DMS79 (cell line): Measurements from ENCODE around the gene ARRB1.
"Not testable (repeated sequence)": the region's sequence is repeated elsewhere in the genome, so short reads cannot be mapped to it uniquely, and the experiment has no call there.

ENCODE experiments used
- DNase-seq: peaks from one replicate; lab custom pipeline; 2025; lab: John Stamatoyannopoulos, UW

Gene ARRB1

DNA sequence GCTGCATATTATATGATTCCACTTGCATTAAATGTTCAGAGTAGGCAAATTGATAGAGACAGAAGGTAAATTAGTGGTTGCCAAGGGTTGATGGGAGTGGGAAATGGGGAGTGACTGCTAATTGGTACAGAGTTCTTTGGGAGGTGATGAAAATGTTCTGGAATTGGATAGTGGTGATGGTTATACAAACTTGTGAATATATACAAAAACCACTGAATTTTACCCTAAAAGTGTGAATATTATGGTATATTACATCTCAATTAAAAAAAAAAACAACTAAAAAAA, 52.5 kb downstream of the ARRB1 start:
- no peak for DNase-seq

GRCh38 chr11:75298191-75298975, 53.1 kb downstream of the ARRB1 start:
- DNase-seq, result peak; percentile 46

GRCh38 chr11:75293903-75294302, 57.6 kb downstream of the ARRB1 start:
- no peak for DNase-seq

GRCh38 chr11:75292943-75293342, 58.5 kb downstream of the ARRB1 start:
- DNase-seq, result no peak

GRCh38 chr11:75291741-75292140, 59.7 kb downstream of the ARRB1 start:
- DNase-seq, result no peak

DNA sequence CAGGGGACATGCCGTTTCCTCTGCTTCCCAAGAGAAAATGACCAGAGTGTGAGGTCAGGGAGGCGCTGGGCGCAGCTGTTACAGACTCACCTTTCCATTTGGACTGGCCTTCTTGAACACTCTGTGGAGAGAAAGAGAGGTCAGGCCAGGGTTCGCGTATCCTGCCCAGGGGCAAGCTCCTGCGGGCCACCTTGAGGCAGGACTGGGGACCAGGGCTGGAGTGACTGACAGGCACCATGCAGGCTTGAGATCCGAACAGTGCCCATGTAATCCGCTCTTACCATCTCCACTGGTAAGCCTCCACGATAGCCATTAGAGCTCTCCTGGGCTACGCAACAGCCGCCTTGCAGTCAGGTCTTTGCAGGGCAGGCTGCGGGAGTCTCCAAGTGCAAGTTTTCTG, 61.5 kb downstream of the ARRB1 start:
- no peak for DNase-seq

GRCh38 chr11:75289511-75289760, 62.0 kb downstream of the ARRB1 start:
- DNase-seq, result no peak

DNA sequence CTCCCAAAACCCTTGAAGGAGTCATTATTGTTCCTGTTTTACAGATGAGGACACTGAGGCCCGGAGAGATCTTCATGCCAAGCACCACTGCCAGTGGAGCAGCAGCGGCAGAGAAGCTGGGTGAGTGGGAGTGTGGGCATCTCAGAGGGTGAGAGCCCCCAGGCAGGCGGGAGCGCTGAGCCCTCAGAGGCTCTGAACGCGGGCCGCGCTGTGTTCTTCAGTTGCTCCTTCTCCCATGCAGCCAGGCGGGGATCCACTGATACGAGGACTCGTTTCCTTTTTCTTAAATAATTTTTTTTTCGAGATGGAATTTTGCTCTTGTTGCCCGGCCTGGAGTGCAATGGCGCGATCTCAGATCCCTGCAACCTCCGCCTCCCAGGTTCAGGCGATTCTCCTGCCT, 63.9 kb downstream of the ARRB1 start:
- no peak for DNase-seq

DNA sequence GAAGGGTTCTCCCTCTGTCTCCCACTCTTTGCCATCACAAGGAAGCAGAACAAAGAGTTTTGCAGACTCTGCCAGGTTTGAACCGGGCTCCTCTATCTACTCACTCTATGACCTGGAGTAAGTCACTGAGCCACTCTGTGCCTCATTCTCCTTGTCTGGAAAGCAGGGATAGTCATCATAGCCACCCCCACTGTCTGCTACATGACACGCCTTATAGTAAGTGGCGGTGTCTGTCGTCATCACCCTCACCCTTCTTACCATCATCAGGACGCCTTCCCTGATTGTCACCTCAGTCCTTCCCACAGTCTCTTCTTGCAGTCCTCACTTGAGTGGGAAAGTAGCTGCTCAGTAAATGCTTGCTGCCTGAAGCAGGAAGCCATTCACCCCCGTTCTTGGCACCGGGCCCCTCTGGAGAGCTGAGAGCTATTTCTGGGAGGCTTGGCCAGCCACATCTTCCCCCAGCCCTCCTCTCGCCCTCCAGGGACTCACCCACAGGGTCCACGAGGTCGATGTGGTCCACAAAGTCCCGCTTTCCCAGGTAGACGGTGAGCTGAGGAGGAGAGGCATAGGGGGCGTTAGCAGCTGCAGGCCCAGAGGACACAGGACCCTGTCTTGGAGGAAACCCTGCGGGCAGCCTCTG, 64.5 kb downstream of the ARRB1 start:
- no peak for DNase-seq

DNA sequence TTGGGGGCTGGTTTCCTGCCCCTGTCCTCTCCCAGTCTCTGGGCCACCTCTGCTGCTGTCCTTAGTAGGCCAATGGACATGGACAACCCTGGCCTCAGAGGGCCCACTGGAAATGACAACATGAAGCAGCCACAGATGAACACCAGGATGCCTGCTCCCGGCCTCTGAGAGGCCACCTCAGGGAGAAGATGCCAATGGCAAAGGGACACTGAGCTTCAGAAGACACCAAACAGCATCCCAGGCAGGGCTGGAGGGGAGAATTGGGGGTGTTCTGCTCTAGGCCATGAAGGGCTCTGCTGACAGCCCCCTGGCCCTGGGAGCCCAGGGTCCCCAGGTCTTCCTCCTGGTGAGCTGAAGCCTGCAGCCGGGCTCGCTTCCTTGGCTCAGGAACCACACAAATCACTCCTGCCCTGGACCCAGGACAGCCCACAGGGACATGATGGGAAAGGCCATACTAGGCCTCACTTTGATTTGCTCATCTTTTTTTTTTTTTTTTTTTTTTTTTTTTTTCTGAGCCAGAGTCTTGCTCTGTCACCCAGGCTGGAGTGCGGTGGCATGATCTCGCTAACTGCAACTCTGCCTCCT, 65.6 kb downstream of the ARRB1 start:
- no peak for DNase-seq

GRCh38 chr11:75283391-75283931, 68.0 kb downstream of the ARRB1 start:
- no peak for DNase-seq

GRCh38 chr11:75281469-75282095, 69.9 kb downstream of the ARRB1 start:
- DNase-seq, result no peak

DNA sequence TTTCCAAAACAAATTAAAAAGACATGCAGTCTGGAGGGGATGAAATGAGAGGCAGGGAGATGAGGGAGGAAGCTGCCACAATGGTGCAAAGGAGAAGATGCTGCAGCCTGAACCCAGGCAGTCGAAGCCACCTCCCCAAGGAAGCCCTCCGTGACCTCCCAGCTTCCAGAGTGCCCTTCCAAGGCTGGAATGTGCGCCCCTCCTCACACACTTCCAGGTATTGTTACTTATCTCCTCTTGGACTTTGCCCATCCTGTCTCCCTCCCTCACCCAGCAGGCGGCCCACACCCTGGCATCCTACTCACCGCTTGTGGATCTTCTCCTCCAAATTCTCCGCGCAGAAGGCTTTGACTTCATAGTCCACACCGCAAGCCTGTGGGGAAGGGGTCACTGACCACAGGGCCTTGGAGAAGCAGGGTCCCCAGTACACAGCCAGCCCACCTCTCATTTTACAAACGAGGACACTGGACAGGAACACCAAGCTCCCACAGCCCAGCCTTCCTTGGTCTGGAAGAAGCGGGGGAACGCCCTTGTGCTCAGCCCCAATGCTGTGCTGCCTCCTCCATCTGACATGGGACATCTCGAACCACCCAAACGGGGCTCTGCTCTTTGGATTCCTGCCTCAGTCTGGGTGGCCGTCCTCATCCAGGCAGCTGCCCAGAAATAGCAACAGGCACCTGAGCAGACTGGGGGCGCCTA, 70.5 kb downstream of the ARRB1 start:
- no peak for DNase-seq

GRCh38 chr11:75280227-75280701, 71.2 kb downstream of the ARRB1 start:
- DNase-seq, result peak; percentile 80

GRCh38 chr11:75279273-75279672, 72.2 kb downstream of the ARRB1 start:
- DNase-seq, result no peak

DNA sequence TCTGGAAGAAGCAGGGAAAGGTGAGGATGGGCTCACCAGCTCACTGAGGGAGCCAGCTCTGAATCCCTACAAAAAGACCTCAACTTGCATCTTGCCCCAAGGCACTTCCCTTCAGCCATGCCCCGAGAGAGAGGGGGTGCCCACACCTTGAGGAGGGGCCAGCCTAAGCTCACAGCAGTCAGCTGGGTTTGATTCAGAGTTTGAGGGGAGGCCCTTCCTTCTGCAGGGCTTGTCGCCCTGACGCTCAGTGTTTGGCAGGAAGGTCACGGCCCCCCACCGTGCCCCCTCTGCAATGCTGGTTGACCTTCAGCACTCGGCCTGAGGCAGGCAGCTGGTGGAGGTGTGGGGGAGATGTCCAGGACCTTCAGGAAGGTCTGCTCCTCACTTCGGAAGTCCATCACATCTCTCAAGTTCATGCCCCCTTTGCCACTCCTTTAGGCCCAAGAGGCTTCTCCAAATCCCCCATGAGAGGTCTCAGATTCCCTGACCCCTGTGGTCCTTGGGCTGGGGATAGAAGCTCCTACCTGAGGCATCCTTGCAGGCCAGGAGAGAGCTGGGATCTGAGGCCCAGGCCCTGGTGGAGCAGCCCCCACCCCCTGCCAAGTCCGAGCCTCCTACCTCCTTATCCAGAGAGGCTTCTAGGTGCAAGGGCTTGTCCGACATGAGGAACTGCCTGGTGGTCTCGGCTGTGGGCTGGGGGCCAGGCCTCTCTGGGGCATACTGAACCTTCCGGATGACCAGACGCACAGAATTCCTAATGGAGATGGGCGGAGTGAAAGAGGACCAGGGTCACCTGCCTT, 73.3 kb downstream of the ARRB1 start:
- no peak for DNase-seq

GRCh38 chr11:75277211-75277805, 74.2 kb downstream of the ARRB1 start:
- DNase-seq, result no peak

- peak; percentile 99 for DNase-seq
These were observed 74.8 kb downstream of the ARRB1 start for GRCh38 chr11:75276686-75277085.

DNA sequence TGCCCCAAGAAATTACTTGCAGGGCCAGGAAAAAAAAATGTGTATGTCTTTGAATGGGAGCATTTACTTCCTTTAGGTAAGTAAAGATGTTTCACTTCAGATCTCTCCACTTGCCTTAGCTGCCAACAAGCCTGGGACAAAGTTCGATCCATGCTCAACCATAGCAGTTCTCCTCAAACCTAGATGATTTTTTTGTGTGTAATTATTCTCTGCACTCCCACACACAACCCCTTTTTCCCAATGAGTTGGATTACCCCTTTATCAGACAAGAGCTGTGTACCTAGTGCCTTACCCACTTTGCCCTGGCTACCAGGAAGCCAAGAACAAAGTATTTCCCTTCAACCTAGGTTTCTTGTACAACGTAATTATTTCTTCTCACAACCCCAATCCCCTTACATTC, 75.3 kb downstream of the ARRB1 start:
- no peak for DNase-seq

DNA sequence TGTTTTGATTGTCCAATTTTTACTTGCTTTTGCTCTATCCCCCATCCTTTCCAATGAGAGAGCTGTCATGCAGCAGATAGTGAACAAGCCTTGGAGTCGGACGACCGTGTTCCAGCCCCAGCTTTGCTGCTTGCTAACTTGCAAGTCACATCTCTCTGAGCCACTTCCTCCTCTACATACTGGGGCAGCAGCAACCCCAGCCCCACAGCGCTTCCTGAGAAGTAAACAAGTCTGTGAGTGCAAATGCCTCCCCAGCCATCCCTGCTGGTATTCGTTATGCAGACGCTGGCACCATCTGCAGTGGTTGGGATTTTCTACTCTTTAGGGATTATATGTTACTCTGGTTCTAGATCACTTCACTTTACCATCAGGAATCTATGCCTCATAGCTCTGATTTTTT, 75.9 kb downstream of the ARRB1 start:
- no peak for DNase-seq

DNA sequence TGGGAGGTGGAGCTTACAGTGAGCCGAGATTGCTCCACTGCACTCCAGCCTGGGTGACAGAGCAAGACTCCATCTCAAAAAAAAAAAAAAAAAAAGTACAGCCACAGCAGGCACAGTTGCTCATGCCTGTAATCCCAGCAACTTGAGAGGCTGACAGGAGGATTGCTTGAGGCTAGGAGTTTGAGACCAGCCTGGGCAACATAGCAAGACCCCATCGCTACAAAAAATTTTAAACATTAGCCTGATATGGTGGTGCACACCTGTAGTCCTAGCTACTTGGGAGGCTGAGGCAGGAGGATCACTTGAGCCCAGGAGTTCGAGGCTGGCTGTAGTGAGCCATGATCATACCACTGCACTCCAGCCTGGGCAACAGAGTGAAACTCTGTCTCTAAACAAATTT, 76.7 kb downstream of the ARRB1 start:
- DNase-seq, result not testable (repeated sequence)
